Measurements from ENCODE around the gene RPA1.
"Not testable (repeated sequence)": the region's sequence is repeated elsewhere in the genome, so short reads cannot be mapped to it uniquely, and the experiment has no call there.

RPA1 gene

DNA sequence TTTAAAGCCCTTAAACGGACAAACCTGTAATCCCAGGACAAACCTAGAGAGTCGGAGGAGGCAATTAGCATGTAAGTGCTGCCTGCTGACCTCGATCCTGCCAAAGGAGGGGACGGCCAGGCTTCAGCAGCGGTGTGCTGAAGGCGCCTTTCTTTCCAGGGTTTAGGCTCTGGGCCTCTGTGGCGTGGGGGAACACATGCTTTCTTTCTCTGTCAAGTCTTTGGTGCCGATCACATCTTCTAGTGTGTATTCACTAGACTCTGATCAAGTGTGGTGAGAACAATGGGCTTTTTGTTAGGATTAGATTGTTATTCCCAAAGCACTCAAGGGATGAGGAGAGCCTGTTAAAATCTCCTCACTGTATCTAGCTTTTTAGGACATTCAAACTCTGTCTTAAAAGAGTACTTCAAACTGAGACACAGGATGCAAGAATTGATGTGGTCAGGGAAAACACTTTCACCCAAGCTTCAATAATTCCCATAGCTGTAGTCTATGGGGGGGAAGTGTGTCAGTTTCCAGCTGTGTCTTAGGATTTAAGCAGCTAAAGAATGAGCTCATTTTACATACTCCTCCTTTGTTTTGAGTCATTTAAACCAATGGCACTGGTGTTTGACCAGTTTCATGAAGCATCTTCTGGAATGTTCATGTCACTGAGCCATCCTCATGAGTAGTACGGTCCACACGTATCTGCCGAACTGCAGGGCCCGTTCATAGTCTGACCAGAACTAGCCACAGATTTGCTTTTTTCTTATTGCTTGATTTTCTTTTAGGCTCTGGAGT is 51.2 kb downstream of the RPA1 start:
- DNase-seq: no peak

DNA sequence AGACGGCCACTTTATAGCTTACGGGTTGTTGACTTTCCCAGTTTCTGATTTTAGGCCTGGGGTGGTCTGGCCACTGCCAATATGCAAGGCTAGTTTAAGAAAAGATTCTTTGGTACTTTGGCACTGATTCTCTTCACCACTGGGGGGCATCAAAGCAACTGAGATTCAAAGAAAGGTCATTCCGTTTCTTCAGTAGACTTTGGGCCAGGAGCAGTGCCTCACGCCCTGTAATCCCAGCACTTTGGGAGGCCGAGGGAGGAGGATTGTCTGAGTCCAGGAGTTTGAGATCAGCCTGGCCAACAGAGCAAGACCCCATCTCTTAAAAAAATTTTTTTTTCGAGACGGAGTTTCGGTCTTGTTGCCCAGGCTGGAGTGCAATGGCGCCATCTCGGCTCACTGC is 53.0 kb downstream of the RPA1 start:
- DNase-seq: no peak

DNA sequence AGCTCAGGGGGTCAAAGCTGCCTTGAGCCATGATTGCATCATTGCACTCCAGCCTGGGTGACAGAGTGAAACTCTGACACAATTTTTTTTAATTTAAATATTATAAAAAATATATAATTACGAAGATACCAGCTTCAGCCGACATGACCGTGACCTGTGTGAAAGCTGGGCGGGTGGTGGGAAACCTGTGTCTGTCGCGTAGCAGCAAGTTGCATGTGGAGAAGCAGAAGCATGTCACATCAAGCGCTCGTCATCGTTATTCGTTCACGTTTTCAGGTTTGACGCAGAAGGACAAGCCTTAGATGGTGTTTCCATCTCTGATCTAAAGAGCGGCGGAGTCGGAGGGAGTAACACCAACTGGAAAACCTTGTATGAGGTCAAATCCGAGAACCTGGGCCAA is 53.7 kb downstream of the RPA1 start:
- no peak for DNase-seq

DNA sequence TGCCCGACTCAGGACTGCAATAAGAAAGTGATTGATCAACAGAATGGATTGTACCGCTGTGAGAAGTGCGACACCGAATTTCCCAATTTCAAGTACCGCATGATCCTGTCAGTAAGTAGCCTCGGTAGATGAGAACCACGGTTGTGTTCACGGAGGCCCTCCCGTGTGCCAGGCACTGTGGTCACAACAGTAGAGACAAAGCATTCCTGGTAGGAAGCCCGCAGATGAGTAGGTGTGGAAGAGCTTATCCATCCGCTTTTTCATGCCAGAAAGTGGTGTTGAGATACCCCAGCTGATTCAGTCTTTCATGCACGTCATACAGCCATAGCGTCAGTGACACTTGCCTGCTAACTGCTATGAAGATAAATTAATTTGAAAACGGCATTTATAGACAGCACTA is 58.9 kb downstream of the RPA1 start:
- no peak for DNase-seq

DNA sequence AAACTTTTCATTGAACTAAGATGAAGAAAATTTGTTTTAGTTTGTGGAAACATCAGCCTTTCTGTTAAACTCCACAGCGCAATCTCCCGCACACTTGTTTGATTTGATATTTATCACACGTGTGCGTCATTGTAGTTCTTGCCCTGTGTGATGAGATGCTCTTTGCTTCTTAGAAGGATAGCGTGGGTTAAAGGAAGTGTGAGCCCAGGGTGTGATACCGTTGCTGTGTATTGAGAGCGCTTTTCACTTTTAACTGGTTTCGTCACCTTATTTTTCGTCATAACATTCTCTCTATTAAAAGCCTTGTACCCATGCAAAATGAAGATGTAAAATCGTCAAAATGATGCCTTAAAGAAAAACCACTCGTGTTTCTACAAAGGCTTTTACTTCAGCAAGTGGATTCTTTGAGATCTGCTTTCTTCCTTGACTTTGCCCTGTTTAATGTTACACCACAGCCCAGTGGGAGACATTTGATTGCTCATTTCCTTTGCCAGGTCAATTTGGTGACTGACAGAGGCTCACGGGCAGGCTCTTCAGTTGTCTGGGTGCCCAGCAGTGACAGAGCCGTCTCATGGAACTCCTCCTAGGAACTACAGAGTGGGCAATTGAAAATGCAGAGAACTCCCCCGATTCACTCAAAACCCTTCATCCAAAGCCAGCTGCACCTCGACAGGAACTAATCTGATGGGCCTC is 61.1 kb downstream of the RPA1 start:
- no peak for DNase-seq

DNA sequence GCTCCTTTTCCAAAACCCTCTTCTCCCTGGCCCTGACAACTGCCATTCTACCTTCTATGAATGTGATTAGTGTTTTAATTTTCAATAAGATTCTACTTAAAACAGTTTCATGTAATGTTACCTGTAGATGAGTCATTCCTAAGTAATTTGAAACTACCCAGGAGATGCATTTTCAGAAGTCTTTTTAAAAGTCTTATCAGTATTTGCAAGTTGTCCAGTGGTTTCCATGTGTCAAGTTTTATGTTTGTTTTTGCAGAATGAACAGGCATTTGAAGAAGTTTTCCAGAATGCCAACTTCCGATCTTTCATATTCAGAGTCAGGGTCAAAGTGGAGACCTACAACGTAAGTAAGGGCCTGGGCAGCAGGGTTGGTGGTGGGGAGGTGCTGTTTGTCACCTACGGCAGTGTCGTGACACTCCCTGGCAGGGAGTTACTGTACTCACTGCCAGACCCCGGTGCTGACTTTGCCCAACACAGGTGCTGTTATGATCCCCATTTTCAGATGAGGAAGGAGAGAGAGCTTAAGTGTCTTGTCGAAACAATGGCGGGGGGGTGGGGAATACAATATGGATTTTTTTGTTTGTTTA is 65.0 kb downstream of the RPA1 start:
- no peak for DNase-seq

DNA sequence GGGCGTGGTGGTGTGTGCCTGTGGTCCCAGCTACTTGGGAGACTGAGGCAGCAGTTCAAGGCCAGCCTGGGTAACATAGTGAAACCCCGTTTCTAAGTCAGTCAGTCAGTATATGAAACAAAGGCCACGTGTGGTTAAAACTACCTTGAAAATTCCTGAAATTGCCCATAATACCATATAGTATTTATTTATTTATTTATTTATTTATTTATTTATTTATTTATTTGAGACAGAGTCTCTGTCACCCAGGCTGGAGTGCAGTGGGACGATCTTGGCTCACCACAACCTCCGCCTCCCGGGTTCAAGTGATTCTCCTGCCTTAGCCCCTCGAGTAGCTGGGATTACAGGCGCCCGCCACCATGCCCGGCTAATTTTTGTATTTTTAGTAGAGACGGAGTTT is 65.7 kb downstream of the RPA1 start:
- not testable (repeated sequence) for DNase-seq

DNA sequence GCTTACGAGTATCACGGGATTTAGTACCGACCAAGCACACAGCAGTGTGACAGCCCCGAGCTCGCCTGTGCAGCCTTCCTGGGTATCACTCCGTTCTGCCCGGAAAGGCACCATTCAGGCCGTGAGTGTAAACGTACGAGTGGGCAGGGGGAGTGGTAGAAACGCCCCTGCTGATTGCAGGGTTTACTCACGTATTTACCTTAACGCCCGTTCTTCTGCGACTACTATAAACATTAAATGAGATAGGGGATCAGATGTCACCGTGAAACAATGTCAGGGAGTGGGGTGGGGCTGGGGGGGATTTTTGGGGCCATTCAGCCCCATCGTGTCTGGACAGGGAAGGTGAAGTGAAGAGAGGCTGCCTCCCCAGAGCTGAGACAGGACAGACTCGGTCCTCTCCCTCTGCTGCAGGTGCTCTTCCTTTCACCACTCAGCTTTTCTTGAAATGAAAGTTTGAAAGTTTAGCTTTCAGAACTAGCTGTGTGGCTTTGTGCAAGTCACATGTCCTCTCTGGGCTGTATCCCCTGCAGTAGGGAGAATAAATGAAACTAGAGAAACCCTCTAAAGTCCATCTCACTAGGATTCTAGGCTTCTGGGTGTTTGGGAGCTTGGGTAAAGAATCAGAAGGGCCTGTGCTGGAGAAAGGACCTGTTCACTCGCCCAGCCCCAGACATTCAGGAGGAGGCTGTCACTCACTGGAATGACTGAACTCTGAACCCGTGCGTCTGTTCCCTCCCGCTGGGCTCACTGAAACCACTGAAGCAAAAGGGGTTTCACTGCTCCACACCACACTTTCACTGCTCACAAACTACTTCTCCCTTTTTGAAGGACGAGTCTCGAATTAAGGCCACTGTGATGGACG is 66.7 kb downstream of the RPA1 start:
- no peak for DNase-seq

DNA sequence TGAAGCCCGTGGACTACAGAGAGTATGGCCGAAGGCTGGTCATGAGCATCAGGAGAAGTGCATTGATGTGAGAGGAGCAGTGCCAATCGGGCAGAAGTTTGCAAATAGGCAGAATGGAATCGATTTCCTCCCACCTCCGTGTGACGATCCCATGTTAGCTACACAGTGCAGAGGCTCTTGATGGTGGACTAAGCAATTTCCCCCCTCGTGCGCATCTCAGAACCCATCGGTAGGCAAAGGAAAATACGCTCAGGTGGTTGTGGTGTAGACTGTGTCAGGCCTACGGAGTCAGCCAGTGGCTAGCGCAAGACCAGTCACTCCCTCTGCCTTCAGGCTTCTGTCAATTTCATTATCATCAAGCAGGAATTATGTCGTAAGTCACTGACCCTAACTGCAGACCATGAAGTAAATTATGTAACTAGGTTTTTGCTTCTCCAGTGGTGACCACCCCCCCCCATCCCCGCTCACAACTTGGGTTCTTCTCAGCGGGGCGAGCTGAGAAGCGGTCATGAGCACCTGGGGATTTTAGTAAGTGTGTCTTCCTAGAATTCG is 67.4 kb downstream of the RPA1 start:
- DNase-seq: no peak

DNA sequence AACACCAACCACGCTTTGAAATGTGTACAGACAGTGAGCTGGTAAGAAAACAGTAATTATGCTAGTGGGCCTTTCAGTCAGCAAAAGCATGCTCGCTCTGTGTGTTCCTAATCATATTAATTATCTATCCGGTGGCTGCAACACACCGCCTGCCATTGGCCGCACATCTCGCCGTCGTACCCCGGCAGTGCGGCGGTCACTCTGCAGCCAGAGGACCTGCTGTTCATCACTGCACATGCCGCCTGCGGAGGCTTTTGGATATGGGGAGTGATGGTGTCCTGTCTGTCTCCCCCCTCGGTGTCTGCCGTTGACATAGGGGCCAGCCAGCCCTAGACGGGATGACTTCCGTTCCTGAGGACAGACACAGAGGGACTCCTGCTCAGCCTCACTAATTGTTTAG is 68.5 kb downstream of the RPA1 start:
- DNase-seq: no peak

DNA sequence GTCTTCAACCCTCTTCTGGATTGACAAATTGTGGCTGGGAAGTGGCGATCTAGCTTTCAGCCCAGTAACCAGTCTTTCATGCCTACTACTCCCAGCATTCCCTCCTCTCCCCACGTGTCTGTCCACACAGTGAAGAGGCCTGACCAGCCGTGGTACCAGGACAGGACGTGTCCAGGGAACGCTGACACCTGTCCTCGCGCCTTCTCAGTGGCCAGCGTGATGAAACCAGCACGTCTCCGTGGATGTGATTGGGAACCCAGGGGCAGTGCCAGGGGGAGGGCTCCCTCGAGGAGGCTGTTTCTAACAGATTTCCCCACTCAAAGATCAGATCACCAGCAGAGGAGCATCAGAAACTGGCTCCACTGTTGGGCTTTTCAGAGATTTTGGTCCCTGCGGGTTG is 69.1 kb downstream of the RPA1 start:
- no peak for DNase-seq

DNA sequence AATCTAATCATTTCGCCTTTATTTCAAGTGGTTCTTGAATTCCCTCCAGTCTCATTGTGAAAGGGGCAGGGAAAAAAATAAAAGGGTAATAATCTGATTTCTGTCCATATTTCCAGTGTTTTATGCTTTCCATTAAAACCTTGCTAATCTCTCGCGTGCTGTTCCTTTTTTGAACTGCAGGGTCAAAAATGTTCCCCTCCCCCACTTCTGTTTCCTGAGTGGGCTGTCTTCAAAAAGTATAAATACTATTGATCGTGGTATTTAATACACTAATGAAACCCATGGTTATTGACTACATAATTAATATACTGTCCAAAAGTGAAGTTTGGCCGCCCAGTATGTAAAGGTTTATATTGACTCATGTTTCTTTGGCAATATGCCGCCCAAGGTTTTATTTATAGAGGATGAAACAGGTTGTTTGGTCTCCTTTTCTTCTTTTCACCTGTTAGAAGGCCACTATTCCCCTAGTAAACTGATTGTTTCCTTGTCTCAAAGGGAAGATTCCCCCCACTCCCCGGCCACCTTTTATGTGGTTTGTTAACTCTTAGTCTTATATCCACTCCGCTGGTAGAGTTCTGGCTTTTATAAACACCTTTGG is 69.7 kb downstream of the RPA1 start:
- DNase-seq: no peak

DNA sequence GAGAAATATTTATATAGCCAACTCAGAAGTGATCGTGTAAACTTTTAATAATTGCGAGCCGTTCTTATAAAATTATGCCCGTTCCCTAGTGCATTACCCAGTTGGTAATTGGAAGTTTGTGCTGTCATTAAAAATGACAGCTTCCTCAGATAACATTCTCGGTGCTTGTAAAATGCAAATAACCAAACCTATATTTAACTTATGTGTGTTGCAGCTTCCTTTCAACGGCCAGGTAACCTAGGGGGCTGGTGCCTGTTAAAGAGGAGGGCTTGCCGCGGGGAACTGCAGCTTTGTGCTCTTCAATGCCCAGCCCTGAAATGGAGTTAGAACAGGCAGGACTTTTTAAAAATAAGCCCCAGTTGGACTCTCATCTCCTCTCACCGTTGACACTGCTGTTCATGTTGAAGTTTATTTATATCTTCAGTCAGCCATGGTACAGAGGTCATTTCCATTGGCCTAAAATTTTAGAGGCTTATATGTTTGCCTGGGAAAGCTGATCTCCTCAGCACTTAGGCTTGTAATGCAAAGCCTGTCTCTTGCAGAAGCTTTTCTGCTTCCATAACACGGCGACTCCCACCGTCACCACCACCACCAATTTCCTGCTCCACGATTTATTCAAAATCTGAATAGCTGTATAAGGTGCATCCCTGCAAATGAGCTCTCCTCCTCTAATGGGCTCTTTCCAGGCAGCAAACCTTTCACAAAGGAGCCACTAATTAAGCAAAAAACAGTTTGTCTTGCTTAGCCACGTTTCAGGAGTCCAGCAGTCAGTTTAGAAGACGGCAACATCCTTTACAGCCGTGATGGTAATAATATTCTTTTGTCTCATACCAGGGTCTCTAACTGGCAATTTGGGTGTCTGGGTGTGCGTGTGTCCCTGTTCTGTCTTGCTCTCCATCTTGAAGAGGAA is 74.7 kb downstream of the RPA1 start:
- DNase-seq: no peak

DNA sequence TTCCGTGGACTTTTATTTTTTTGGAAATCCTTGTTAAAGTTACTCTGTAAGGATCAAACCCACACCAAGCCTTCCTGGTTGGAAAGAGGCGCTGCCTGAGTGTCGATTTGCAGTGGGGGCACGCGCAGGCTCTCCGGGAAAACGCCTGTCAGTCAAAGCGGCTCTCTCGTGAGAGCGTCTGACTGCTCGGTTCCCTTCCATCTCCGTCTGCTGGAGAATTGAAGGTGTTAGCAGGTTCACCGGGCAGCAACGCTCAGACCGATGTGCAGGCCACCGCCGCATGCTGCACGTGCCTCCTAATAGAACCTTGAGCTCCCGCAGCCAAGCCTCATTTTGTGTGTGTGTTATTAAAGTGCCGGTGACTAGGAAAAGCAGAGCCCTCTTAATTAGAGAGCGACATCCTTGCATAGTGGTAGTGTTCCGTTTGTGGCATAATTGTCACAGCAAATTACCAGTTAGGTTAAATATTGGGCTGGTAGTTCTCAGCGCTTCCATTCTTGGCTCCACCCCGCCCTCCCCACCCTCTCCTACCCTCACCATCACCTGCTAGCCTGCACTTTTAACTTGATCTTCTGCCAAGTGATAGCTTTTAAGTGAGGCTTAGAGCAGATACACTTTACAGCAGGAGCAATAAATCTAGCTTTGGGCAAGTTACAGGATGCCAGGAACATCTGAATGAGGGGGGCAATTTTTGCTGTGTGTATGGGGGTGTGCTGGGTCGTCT is 75.5 kb downstream of the RPA1 start:
- no peak for DNase-seq

DNA sequence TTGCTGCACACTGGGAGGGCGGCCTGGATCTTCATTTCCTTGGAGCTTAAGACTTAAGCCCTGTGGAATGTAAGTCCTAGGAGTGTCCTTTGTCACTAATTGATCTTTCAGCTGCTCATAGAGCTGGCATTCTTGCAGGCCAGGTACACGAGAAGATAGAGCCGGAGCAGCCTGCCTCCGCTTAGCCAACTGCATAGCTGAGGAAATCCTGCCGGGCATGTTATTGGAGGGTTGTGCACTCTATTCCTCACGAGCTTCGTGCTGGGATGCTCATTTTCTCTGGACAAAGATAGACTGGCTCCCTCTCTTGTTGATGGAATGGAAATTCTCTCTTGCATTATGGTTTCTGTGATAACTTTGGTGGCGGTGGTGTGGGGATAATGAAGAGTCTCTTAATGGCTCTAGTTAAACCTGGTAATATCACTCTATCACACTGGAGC is 76.9 kb downstream of the RPA1 start:
- DNase-seq: no peak

DNA sequence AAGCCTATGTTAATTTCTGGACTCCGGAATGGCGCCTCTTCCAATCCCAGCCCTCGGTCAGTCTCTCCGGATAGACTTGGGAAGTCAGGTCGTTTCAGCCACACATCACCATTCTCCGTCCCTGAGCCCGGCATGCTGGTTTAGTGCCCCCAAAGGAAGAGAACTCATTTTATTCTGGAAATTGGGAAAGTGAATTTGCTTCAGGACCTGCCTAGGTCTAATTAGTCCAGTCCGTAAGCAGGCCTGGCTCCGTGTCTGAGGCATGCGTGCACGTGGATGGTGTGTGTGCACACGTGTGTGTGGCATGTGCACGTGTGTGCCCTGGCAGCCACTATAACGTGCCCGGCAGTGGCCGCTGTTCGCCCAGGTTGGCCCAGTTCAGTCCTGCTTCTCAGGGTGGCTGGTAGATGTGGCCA is 77.4 kb downstream of the RPA1 start:
- no peak for DNase-seq

DNA sequence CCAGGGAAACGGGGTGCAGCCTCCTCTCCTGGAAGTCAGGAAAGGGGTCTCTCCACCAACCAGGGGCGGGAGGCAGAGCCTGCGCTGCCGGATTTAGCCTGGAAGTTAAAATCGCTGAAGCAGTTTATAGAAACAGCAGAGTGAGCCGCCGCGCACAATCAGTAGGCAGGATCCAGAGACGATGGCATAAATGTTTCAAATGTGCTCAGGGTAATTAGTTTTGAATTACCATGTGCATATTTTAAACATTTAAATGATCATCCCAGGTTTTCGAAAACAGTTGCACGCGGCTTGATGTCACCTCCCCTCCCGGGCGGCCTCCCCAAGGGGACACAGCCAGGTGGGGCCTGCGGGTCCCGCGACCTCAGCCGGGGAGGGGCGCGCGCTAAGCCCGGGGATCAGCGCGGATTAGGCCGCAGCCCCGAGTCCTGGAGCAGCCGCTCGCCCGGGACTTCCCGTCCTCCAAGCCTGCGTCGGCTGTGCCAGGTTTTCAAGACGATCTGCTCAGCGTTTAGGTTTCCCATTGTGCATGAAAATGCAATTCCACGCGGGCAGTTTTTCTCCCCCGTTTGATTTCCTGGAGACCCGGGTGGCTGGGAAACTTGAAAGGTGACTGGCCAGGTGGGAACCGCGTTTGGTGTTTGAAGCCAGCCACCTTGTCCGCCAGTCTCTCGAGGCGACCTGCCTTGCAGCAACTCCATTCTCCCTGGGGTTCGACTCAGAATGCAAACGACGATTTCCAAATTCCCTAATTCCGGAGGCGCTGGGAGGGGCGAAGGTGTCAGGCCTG is 78.3 kb downstream of the RPA1 start:
- DNase-seq: no peak

DNA sequence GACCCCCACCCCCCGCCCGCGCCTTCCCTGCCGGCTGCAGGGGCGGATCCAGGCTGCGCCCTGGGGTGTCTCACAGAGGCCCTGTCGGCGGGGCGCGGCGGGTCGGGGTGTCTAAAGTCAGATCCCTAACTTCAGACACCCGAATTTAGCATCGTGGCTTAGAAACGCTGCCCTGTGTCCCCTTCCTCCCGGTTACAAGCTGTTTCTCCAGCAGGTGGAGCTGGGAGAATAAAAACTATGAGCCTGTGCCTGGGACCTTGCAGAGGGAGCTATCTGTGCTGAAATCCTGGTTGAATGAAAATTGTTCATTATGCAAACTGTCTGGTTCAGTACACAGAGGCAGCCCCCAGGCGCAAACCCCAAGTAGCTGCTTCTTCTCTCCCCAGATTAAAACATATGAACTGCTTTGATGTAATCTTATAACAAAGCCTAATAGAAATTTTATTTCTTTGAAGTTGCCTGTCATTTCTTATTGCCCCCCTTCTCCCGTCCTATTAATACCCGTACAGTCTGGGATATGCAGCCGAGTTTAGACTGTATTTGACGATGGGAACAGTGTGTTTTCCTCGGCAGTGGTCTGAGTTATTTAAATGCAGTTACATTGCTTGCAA is 79.0 kb downstream of the RPA1 start:
- DNase-seq: peak; percentile 44

DNA sequence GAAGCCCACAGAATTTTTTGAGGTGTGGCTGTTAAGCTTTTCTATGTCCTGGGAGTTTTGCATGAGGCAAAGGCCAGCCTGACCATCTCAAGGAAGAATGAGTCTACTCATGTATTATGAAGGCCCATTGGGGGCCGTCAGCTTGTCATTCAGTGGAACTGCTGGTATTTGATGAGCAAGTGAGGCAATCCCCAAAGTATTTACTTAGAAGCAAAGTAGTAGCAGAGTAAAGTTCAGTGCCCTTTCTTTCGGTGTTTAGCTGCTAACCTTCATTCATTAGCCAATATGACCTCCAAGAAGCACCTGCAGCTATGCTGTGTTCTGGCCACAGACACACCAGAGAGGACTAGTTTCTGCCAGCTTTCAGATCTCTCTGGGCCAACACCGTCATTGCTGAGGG is 80.2 kb downstream of the RPA1 start:
- no peak for DNase-seq
